ENCODE measurements around the gene FADS1.

FADS1 gene

DNA sequence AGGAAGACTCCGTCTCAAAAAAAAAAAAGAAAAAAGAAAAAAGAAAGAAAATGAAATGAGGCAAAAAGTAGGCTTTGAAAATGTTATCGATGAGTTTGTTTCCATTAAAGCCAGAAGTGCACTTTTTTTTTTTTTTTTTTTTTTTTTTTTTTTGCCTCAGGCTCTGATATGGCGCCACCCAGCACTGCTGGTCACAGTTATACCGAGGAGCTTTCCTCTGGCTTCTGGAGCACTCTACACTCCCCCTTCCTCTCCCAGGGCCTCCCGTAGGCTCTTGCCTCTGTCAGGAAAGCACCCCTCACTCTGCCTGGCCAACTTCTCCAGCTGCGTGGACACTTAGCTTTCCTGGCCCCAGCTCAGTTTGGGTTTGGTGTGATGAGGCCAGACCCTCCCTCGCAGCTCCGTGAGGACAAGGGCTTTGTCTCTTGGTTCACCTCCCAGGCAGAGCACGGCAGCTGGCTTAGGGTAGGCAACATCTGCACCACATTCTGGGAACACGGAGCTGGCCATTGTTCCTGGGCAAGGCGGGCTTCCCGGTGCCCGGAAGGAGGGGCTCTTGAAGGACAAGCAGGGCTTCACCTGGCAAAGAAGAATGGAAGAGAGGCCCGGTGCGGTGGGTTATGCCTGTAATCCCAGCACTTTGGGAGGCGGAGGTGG lies 28.2 kb upstream of the FADS1 start:
- no peak for DNase-seq

GRCh38 chr11:61842528-61842820 lies 25.7 kb upstream of the FADS1 start:
- no peak for DNase-seq

DNA sequence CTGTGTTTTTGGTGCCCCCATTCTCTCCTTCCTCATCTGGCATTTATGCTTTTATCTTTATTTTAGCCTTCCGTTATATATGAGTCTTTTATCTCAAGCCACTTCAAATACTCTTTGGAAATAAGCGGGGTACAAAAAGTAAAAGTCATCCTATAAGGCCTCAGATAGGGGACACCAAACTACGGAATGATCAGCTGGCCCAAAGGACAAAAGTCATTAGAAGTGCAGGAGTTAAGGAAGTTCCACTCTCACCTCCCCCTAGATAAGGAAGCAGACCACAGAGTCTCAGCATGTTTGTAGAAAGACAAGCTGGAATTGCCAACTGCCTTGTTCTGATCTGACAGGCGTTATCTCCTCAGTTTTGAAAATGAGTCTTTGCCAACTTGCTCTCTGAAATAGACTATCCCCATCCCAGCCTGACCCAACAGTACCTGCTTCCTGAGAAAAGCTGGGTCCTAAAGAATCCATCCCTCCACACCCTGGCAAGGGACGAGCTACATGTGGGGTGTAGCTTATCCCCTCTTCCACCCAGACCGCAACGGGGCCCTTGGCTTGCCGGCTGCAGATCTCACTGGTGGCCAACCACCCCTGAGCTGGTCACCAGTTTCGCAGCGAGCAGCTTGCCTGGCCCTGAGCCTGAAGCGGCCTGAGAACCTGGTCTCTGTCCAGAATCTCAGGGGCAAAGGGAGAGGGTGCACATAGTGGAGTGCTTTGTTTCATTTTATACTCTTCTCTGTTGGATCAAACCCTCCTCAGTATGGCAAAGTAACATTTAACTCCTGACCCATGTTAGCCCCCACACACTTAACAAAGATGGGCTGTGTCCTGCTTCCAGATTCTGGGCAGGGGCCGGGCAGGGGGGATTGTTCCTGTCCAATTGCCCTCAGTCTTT lies 25.1 kb upstream of the FADS1 start:
- no peak for DNase-seq

DNA sequence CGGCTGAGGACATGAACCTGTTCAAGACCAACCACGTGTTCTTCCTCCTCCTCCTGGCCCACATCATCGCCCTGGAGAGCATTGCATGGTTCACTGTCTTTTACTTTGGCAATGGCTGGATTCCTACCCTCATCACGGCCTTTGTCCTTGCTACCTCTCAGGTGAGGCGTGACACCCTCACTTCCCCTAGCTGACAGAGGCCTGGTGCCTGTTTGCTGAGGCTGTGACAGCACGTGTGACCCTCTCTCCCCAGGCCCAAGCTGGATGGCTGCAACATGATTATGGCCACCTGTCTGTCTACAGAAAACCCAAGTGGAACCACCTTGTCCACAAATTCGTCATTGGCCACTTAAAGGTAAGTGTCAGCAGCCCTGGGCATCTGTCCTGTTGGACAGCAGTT lies 23.6 kb upstream of the FADS1 start:
- no peak for DNase-seq

DNA sequence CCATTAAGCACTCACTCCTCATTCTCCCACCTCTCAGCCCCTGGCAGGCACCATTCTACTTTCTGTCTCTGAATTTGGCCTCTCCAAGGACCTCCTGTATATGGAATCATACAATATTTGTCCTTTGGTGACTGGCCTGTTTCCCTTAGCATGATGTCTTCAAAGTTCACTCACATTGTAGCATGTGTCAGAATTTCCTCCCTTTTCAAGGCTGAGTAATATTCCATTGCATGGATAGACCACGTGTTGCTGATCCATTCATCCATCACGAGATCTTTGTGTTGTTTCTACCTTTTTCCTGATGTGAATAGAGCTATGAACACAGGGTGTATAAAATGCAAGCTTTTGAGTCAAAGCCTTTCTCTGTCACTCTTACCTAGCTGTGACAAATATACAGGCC lies 22.9 kb upstream of the FADS1 start:
- no peak for DNase-seq

GRCh38 chr11:61838921-61839320 lies 22.1 kb upstream of the FADS1 start:
- no peak for DNase-seq

DNA sequence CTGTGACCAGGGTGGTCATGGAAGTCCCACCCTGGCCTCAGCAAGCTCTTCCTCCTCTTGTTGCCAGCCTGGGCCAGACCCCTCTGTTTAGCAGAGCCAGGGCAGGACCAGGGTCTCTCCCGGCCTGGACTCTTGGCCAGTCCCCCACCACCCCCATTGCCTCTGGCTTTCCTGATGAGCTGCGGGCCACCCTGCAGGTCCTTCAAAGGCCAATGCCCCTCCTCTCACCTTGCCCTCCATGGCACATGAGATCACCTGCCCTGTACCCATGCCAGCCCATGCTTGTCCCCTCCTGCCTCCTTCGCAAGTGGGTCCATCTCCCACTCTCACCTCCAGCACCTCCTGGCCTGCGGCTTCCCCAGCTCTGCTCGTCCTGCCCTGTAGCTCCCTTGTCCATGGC lies 21.7 kb upstream of the FADS1 start:
- DNase-seq: no peak

GRCh38 chr11:61837411-61838005 lies 20.7 kb upstream of the FADS1 start:
- no peak for DNase-seq

GRCh38 chr11:61836193-61836592 lies 19.4 kb upstream of the FADS1 start:
- DNase-seq: no peak

GRCh38 chr11:61834278-61835048 lies 17.7 kb upstream of the FADS1 start:
- no peak for DNase-seq

- DNase-seq: no peak
Measured at GRCh38 chr11:61833926-61834277, 17.1 kb upstream of the FADS1 start.

- DNase-seq: no peak
Measured at GRCh38 chr11:61833471-61833870, 16.7 kb upstream of the FADS1 start.

- DNase-seq: no peak
Measured at GRCh38 chr11:61832754-61833153, 16.0 kb upstream of the FADS1 start.

DNA sequence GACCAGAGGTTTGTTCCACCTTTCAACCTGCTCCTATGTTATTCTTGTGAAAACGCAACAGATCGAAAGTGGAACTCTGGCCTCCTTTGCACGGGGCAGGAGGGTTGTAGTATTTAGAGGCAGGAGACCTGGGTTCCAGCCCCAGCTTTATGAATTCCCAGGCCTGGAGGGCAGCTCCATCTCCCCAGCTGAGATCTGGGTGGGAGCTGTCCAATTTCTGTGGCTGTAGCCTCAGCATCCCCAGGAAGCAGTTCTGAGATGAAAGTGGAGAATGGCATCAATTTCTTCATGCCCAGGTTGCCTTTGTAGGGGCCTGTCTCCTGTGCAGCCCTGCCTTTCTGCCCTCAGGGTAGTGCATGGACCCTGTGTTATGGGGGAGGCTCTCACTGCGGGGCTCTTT lies 15.4 kb upstream of the FADS1 start:
- DNase-seq: no peak

GRCh38 chr11:61830237-61831105 lies 13.7 kb upstream of the FADS1 start:
- no peak for DNase-seq

DNA sequence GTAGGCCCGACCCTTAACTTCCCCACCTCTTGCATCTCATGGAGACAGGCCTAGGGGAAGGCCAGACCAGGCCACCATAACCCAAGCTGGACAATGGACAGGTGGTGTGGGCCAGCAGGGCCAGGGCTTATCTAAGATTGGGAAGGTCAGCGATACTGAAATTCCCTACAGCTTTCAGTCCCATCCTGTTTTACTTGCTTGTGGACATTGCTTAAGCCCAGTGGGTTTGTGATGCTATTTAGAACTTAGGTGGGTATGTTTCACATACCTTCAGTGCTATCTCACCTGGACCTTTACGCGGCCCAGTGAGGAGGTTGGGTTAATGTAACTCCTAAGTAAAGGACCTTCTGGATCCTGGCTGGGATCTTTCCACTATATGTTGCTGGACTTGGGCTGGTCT lies 13.0 kb upstream of the FADS1 start:
- no peak for DNase-seq

DNA sequence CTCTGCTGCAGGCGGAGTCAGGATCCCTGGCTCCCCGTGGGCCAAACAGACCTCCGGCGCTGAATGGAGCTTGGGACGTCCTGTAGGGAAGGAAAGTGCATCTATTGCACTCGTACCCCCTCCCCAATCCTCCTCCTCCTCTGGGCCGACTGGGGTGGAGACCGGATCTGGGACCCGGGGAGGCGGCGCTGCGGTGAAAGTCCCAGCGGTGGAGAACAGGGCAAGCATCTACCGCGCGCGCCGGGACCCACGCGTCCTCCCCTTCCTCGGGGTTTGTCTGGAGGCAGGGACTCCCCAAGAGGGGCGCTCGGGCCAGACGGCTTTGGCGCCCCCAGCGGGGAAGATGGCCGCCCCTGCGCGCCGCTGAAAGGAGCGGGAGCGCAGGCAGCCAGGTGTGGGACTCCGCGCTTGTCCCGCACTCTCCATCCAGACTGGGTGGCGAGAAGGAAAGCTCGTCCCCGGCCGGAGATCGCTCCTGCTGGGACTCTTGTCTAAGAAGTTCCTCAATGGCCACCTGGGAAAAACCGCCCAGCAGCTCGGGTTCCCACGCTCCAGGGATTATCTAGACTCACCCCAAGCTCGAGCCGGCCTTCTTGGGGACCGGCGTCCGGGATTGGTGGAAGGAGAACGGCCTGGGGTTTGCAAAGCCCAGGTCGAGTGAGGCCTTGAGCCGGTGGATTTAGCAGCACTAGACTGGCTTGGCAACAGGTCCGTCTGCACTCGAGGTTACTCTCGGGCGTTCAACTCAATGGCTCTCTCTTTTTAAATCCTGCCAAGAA lies 12.0 kb upstream of the FADS1 start:
- DNase-seq: no peak

GRCh38 chr11:61828379-61828628 lies 11.5 kb upstream of the FADS1 start:
- no peak for DNase-seq

- no peak for DNase-seq
Measured at GRCh38 chr11:61827571-61828378, 11.0 kb upstream of the FADS1 start, which contains the start of gene FADS2. TSS of gene FADS2 (plus strand) at chr11:61828300. CDS start at chr11:61828391, 91 bp downstream.

DNA sequence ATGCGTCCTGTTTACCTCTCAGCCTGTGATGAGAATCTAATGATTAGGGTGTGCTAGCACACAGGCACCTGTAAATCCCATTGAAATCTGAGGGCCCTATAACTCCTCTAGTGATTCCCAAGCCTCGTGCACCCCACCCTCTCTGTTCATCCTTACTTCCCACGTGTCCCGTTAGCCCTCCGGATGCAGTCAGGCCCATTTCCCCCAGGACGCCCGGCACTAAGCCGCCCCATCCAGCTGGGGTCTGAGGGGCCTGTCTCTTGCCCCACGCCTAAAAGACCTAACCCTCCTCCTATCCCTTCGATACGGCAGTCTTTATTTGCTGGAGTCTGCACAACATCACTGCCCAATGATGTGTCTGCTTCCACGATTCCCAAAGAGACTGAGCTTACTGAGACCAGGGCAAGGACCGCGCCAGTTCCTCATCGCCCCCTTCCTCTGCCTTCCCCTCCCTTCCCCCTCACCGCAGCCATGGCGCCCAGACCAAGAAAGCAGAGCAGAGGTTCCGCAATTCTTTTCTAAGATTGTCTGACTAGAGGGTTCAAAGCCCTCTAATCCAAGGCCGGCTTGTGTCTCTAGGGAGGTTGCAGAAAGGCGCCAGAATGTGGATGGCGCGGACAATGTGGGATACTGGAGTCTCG lies 10.2 kb upstream of the FADS1 start:
- DNase-seq: no peak

DNA sequence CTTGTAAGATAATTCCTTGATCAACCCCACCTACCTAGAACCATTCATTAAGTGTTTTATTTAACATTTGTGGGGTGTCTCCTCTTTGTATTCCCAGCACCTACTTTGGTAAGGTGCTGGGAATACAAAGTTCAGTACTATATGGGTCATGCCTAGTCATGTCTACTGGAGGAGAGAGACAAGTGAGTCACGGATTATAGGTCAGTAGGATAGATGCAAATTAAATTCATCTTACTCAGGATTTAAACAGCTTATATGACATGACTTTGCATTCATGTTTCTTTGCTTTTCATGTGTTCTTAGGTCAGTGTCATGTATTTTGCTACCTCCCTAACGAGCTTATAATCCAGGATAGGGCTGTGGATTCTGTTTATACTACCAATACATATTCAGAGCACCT lies 3.4 kb upstream of the FADS1 start:
- no peak for DNase-seq
